COR-L47 (cell line): ENCODE data around the gene EGFR.

ENCODE experiments used
- DNase-seq: peaks from one replicate; lab custom pipeline; 2025; lab: John Stamatoyannopoulos, UW

The EGFR gene

GRCh38 chr7:55172161-55172560 lies 153.3 kb downstream of the EGFR start:
- no peak for DNase-seq

GRCh38 chr7:55172881-55173609 lies 154.2 kb downstream of the EGFR start:
- no peak for DNase-seq

GRCh38 chr7:55173671-55174070 lies 154.9 kb downstream of the EGFR start:
- DNase-seq = no peak

DNA sequence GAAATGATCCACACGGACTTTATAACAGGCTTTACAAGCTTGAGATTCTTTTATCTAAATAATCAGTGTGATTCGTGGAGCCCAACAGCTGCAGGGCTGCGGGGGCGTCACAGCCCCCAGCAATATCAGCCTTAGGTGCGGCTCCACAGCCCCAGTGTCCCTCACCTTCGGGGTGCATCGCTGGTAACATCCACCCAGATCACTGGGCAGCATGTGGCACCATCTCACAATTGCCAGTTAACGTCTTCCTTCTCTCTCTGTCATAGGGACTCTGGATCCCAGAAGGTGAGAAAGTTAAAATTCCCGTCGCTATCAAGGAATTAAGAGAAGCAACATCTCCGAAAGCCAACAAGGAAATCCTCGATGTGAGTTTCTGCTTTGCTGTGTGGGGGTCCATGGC lies 155.6 kb downstream of the EGFR start:
- no peak for DNase-seq

DNA sequence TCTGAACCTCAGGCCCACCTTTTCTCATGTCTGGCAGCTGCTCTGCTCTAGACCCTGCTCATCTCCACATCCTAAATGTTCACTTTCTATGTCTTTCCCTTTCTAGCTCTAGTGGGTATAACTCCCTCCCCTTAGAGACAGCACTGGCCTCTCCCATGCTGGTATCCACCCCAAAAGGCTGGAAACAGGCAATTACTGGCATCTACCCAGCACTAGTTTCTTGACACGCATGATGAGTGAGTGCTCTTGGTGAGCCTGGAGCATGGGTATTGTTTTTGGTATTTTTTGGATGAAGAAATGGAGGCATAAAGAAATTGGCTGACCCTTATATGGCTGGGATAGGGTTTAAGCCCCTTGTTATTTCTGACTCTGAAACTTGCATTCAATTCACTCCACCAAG lies 156.0 kb downstream of the EGFR start:
- DNase-seq = no peak

DNA sequence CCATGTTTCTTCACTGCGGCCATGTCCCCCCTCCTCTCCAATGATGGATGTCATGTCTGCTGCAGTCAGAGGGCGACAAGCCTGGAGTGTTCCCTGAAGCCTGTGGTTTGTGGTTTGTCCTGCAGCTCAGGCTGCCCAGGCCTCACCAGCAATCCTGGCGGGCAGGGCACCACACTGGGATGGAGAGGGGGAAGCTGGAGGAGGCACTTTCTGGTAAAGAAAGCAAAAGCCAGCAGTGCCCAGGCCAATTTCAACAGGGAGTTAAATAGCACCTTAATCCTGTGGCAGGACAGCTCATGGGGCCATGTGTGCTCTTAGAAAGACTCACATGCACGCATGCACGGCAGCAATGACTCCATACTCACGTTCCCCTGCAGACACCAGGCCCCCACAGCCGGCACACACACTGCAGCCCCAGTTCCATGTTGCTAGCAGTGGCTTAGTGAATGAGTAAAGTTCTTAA lies 158.3 kb downstream of the EGFR start:
- no peak for DNase-seq

DNA sequence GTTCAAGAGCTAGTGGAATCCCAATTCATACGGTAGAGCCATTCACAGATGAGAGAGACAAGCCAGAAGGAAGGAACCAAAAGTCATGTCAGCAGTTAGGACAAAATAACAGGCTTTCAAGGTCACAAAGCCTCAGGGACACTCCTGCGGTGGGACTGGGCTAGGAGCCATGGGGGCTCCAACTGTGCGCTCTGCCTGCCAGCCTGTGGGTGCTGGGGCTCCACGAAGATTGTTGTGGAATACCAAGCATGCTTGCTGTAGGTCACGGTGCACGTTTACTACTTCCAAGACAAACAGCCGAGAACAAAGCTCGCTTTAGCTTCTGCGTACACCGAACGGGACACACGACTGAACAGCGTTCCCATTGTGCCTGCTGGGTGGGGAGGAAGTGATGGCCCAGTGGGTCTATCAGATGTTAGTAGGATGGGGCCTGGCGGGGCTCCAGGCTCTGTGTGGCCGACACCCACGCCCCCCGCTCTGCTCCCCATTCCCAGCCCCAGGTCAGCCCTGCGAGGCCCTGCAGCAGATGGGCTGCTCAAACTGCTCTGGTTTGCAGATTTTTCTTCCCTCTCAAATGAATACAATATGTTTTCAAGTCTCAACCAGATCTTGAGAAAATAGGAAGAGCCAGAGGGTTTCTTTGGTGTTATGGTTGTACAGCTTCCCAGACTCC lies 158.9 kb downstream of the EGFR start:
- DNase-seq = no peak

GRCh38 chr7:55178292-55178862 lies 159.6 kb downstream of the EGFR start:
- DNase-seq = no peak

- DNase-seq = no peak
These were observed 160.3 kb downstream of the EGFR start for GRCh38 chr7:55178863-55179773.

DNA sequence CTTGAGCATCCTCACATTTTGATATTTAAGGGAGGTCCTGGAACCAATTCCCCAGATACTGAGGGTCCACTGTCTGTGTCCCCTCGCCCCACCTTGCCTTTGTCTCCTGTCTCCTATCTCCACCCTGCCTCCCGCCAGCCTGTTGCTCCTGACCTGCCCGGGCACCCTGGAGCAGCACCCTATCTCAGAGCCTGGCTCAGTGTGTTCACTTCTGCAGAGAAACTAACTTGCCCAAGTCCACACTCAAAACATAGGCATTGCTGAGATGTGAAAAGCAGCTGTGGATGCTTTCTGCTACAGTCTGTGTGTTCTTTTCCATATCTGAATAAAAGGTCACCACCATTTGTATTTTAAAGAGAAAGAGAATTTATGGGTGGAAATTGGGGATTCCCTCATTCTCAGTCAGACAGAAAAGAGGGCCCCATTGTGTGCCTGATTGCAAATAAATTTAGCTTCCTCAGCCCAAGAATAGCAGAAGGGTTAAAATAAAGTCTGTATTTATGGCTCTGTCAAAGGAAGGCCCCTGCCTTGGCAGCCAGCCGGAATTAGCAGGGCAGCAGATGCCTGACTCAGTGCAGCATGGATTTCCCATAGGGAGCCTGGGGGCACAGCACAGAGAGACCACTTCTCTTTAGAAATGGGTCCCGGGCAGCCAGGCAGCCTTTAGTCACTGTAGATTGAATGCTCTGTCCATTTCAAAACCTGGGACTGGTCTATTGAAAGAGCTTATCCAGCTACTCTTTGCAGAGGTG lies 161.3 kb downstream of the EGFR start:
- DNase-seq = no peak

- no peak for DNase-seq
These were observed 162.2 kb downstream of the EGFR start for GRCh38 chr7:55180963-55181542.

DNA sequence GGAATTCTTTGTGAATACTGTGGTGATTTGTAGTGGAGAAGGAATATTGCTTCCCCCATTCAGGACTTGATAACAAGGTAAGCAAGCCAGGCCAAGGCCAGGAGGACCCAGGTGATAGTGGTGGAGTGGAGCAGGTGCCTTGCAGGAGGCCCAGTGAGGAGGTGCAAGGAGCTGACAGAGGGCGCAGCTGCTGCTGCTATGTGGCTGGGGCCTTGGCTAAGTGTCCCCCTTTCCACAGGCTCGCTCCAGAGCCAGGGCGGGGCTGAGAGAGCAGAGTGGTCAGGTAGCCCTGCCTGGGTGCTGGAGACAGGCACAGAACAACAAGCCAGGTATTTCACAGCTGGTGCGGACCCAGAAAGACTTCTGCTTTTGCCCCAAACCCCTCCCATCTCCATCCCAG lies 162.9 kb downstream of the EGFR start:
- DNase-seq = no peak

DNA sequence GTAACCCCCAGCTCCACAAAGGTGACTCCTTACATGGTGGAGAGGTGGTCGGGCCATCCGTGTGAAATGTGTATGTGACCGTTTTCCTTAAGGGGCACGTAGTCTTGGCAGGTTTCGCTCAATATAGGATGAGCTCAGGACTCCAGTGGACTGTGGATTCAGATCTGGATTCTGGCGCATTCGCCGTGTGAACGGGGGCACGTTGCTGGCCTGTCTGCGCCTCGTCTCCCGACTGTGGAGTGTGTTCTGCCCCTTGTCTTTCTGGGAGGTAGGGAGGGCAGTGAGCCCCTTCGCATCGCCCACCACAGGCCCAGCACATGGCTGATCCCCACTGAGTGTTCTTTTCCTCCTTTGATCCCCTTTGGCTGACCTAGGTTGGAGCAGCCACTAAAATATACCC lies 165.1 kb downstream of the EGFR start:
- DNase-seq = no peak

GRCh38 chr7:55185321-55185802 lies 166.5 kb downstream of the EGFR start:
- DNase-seq = no peak

- DNase-seq = no peak
These were observed 167.3 kb downstream of the EGFR start for GRCh38 chr7:55185941-55186609.

DNA sequence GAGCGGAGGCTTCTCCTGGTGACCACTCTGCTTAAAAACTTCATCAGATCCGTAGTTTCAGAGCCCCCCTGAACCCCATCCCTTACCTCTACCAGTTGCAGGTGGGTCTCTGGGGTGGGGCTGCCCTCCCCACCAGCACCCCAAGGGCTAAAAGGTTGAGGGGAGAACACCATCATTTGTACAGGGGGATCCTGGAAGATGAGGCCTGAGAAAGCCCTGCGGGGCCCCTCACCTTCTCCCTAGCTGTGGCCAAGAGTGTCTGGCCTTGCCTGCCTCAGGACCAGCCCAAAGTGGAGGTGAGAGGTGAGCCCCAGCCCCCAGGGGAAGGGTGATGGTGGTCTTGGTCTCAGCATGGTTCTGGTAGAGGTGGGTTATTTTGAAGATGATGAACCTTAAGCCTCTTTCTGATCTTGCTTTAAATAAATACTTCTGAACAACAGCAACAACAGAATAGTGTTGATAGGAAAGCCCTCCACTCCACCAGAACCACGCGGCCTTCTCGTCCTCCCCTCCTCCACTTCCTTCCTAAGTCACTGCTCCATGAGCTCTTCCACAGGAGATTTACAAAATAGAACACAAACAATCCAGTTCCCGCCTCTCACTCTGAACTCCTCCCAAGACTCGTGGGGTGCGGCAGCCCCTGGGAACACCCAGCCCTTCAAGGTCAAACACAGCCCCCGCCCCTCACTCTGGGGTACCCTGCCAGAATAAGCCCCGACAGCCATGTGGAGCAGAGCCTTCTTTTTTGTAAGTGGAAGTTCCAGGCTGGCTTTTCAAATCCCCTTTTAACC lies 169.1 kb downstream of the EGFR start:
- no peak for DNase-seq

- DNase-seq = no peak
These were observed 169.8 kb downstream of the EGFR start for GRCh38 chr7:55188590-55189138.

GRCh38 chr7:55189146-55189766 lies 170.4 kb downstream of the EGFR start:
- no peak for DNase-seq
